Hepatocyte (in vitro differentiated cells): ENCODE measurements around the gene CSF1R.
A peak's percentile ranks its signal among the peaks of the same experiment; 100 is the strongest.

ENCODE experiments used
- CTCF ChIP-seq: fragments of 200-600 bp; sonication (generic); IDR thresholded peaks from 2 replicates; pipeline ENCODE4 v1.5.1; 2016; ENCODE audit warnings: antibody characterized with exemption, mild to moderate bottlenecking; ENCODE audit not compliant: poor library complexity
- EZH2 ChIP-seq: fragments of 200-600 bp; sonication (generic); IDR thresholded peaks from 2 replicates; pipeline ENCODE4 v1.6.1; 2016; ENCODE audit warnings: antibody characterized with exemption, mild to moderate bottlenecking, borderline replicate concordance

- TF ChIP-seq CTCF (peak; percentile 41), EZH2 (no peak)
Measured at GRCh38 chr5:150122158-150122510, 35.8 kb upstream of the CSF1R start.
